Measurements from ENCODE around the gene GPSM1. TPM values are rescaled to one million over a fixed set of nuclear protein-coding genes. Genes with fewer than 3 reads are reported as not detected.

GPSM1 gene
- total and polyA plus RNA-seq, 4 donors: 6.9 to 53.7 (median 25.8) TPM

GRCh38 chr9:136335296-136336155 is 8.2 kb downstream of the GPSM1 start:
- WGBS, 2 donors: 86% methylated on average over 26 of the region's 26 CpGs
- ATAC-seq (ENCODE audit: low FRiP score) (no peak), DNase-seq (no peak)
- Histone ChIP-seq H3K36me3 (ENCODE audit: control insufficient read depth in 1 of 2, insufficient read depth in 2 of 2, low read length in 1 of 2) (no peaks in the 10 kb centered on the region), H3K27ac (ENCODE audit: low read depth in 1 of 2, low read length in 2 of 2) (no peak overlapping the region), H3K27me3 (ENCODE audit: control insufficient read depth in 1 of 2, insufficient read depth in 2 of 2, low read length in 1 of 2) (no peaks in the 10 kb centered on the region), H3K9me3 (ENCODE audit: control insufficient read depth, low read length) (no peaks in the 10 kb centered on the region), H3K4me1 (ENCODE audit: control insufficient read depth in 1 of 2, insufficient read depth in 2 of 2, low read length in 2 of 2) (no peaks in the 10 kb centered on the region), H3K4me3 (ENCODE audit: low read length in 2 of 2) (no peak overlapping the region)
- intact Hi-C loops (cut with DNase I): no loop called here

DNA sequence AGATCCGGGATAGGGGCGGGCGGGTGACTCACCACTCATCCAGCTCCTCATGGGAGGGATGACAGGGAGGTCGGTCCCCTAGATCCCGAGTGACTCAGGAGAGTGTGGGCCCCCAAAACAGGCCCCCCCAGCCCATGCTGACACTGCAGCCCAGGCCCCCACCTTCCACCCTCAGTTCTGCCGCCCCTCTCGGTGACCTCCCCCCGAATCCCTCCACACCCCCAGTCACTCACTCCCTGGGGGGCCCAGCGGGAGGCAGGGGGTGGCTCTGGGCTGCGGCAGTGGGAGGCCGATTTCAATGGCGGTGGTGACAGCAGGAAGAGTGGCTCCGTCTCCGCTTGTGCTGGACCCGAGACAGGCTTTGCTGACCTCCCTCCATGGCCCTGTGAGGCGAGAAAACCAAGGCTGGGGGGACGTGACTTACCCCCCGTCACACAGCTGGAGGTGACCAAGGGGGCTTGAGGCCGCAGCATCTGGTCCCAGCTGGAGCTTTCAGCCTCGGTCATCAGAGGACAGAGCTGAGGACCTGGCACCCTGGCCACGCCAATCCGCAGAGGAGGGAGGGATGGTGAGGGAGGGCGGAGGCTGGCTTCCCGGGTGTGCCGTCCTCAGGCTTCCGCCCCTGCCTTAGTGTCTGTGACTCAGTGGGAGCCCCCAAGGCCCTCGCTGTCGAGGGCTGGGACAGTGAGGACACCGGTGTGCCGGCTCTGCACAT is 9.0 kb downstream of the GPSM1 start:
- ATAC-seq (ENCODE audit: low FRiP score) (no peak), DNase-seq (no peak)
- H3K27ac ChIP-seq (ENCODE audit: low read depth in 1 of 2, low read length in 2 of 2): no peak overlapping the region
- no peaks in the 10 kb centered on the region for H3K4me1 ChIP-seq (ENCODE audit: control insufficient read depth in 1 of 2, insufficient read depth in 2 of 2, low read length in 2 of 2)
- no peaks in the 10 kb centered on the region for H3K27me3 ChIP-seq (ENCODE audit: control insufficient read depth in 1 of 2, insufficient read depth in 2 of 2, low read length in 1 of 2)
- intact Hi-C loops (cut with DNase I): no loop called here
- no peak overlapping the region for H3K4me3 ChIP-seq (ENCODE audit: low read length in 2 of 2)
- H3K9me3 ChIP-seq (ENCODE audit: control insufficient read depth, low read length): no peaks in the 10 kb centered on the region
- H3K36me3 ChIP-seq (ENCODE audit: control insufficient read depth in 1 of 2, insufficient read depth in 2 of 2, low read length in 1 of 2): no peaks in the 10 kb centered on the region
- WGBS, 2 donors: 80% methylated on average over 29 to 30 of the region's 30 CpGs

GRCh38 chr9:136336881-136337280 is 9.5 kb downstream of the GPSM1 start:
- 91 to 92% methylated on average over 23 of the region's 23 CpGs for WGBS, 2 donors
- no peak overlapping the region for H3K27ac ChIP-seq (ENCODE audit: low read depth in 1 of 2, low read length in 2 of 2)
- no peaks in the 10 kb centered on the region for H3K36me3 ChIP-seq (ENCODE audit: control insufficient read depth in 1 of 2, insufficient read depth in 2 of 2, low read length in 1 of 2)
- H3K9me3 ChIP-seq (ENCODE audit: control insufficient read depth, low read length): no peaks in the 10 kb centered on the region
- DNase-seq (no peak), ATAC-seq (ENCODE audit: low FRiP score) (no peak)
- no peaks in the 10 kb centered on the region for H3K27me3 ChIP-seq (ENCODE audit: control insufficient read depth in 1 of 2, insufficient read depth in 2 of 2, low read length in 1 of 2)
- no peaks in the 10 kb centered on the region for H3K4me1 ChIP-seq (ENCODE audit: control insufficient read depth in 1 of 2, insufficient read depth in 2 of 2, low read length in 2 of 2)
- intact Hi-C loops (cut with DNase I): no loop called here
- no peak overlapping the region for H3K4me3 ChIP-seq (ENCODE audit: low read length in 2 of 2)

DNA sequence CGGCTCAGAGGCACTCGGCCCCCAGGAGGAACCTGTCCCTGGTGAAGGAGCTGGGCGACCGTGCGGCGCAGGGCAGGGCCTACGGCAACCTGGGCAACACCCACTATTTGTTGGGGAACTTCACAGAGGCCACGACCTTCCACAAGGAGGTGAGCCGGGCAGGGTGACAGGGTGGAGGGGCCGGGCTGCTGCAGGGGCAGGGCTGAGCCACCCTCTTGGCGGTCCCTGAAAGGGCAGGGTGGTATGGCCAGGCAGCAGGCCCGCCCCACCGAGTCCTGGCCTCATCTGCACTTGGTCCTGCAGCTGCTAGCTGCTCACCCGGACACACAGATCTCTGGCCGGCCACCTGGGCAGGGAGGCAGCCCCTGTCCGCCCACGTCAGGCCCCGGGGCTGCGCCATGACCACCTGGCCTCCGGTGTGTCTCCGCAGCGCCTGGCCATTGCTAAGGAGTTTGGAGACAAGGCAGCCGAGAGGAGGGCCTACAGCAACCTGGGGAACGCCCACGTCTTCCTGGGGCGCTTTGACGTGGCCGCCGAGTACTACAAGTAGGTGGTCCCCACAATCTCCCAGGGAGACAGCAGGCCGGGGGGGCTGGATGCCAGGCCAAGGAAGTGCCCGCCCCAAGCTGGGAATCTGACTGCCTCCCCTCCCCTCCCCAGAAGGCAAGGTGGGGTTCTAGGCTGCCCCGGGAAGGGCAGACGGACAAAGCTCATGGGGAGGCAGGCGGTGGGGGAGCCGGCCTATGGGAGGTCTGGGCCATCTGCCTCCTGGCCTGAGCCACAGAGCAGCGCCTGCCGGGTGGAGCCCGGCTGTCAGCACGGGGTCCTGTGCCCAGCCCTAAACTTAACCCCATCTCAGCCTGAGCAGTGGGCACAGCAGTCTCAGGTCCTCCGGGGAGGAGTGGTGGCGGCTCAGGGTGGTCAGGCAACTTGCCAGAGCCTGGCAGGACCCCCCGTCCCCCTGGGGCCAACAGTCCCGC is 10.4 kb downstream of the GPSM1 start:
- Histone ChIP-seq H3K27me3 (ENCODE audit: control insufficient read depth in 1 of 2, insufficient read depth in 2 of 2, low read length in 1 of 2) (no peaks in the 10 kb centered on the region), H3K36me3 (ENCODE audit: control insufficient read depth in 1 of 2, insufficient read depth in 2 of 2, low read length in 1 of 2) (no peaks in the 10 kb centered on the region), H3K4me1 (ENCODE audit: control insufficient read depth in 1 of 2, insufficient read depth in 2 of 2, low read length in 2 of 2) (no peaks in the 10 kb centered on the region), H3K27ac (ENCODE audit: low read depth in 1 of 2, low read length in 2 of 2) (no peak overlapping the region), H3K9me3 (ENCODE audit: control insufficient read depth, low read length) (no peaks in the 10 kb centered on the region), H3K4me3 (ENCODE audit: low read length in 2 of 2) (no peak overlapping the region)
- DNase-seq (no peak), ATAC-seq (ENCODE audit: low FRiP score) (no peak)
- WGBS, 2 donors: 87 to 88% methylated on average over 35 to 43 of the region's 43 CpGs
- intact Hi-C loops (cut with DNase I): no loop called here

- Histone ChIP-seq H3K4me1 (ENCODE audit: control insufficient read depth in 1 of 2, insufficient read depth in 2 of 2, low read length in 2 of 2) (no peaks in the 10 kb centered on the region), H3K9me3 (ENCODE audit: control insufficient read depth, low read length) (no peaks in the 10 kb centered on the region), H3K27me3 (ENCODE audit: control insufficient read depth in 1 of 2, insufficient read depth in 2 of 2, low read length in 1 of 2) (no peaks in the 10 kb centered on the region), H3K36me3 (ENCODE audit: control insufficient read depth in 1 of 2, insufficient read depth in 2 of 2, low read length in 1 of 2) (no peaks in the 10 kb centered on the region), H3K4me3 (ENCODE audit: low read length in 2 of 2) (no peak overlapping the region), H3K27ac (ENCODE audit: low read depth in 1 of 2, low read length in 2 of 2) (no peak overlapping the region)
- intact Hi-C loops (cut with DNase I): no loop called here
- DNase-seq (no peak), ATAC-seq (ENCODE audit: low FRiP score) (no peak)
- WGBS, 2 donors: 92 to 93% methylated on average over 23 to 25 of the region's 25 CpGs
Observed at GRCh38 chr9:136338511-136338910, 11.2 kb downstream of the GPSM1 start.

DNA sequence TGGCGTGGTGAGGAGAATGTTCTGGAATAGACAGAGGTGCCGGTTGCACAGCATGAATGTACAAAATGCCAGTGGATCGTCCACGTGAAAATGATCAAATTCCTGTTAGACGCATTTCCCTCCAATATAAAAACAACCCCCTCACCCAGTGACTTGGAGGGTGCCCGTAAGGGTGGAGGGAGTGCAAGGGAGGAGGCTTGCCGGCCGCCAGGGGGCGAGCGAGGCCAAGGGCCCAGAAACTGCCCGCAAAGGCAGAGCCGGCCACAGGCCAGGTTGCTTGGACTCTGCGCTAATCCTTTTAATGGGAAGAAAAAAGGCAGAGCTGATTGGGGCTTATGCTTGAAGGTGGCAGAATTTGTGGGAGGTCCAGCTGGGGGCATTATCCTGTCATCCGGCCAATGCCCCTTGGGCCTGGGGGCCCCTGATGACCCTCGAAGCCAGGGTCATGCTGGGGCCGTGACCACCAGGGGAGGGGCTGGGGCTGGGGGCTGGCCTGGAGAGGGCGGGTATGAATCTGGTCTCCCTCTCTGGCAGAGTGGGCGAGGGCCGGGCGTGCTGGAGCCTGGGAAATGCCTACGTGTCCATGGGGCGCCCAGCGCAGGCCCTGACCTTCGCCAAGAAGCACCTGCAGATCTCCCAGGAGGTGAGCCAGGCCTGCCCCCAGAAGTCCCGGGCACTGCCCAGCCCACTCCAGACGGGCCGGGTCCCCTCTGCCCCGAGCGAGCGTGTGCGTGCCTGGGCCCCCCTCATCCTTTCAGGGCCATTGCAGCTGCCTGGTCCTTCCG is 12.0 kb downstream of the GPSM1 start:
- DNase-seq (peak in 1 of 2 donors; percentile 90), ATAC-seq (ENCODE audit: low FRiP score) (peak; percentile 62)
- Histone ChIP-seq H3K9me3 (ENCODE audit: control insufficient read depth, low read length) (no peaks in the 10 kb centered on the region), H3K36me3 (ENCODE audit: control insufficient read depth in 1 of 2, insufficient read depth in 2 of 2, low read length in 1 of 2) (no peaks in the 10 kb centered on the region), H3K27ac (ENCODE audit: low read depth in 1 of 2, low read length in 2 of 2) (no peak overlapping the region), H3K4me1 (ENCODE audit: control insufficient read depth in 1 of 2, insufficient read depth in 2 of 2, low read length in 2 of 2) (no peaks in the 10 kb centered on the region), H3K4me3 (ENCODE audit: low read length in 2 of 2) (no peak overlapping the region), H3K27me3 (ENCODE audit: control insufficient read depth in 1 of 2, insufficient read depth in 2 of 2, low read length in 1 of 2) (no peaks in the 10 kb centered on the region)
- 79 to 80% methylated on average over 32 of the region's 32 CpGs for WGBS, 2 donors
- intact Hi-C loops (cut with DNase I): no loop called here

GRCh38 chr9:136339958-136340310 is 12.6 kb downstream of the GPSM1 start:
- no peaks in the 10 kb centered on the region for H3K27me3 ChIP-seq (ENCODE audit: control insufficient read depth in 1 of 2, insufficient read depth in 2 of 2, low read length in 1 of 2)
- DNase-seq (no peak), ATAC-seq (ENCODE audit: low FRiP score) (no peak)
- no peak overlapping the region for H3K27ac ChIP-seq (ENCODE audit: low read depth in 1 of 2, low read length in 2 of 2)
- intact Hi-C loops (cut with DNase I): no loop called here
- H3K4me1 ChIP-seq (ENCODE audit: control insufficient read depth in 1 of 2, insufficient read depth in 2 of 2, low read length in 2 of 2): no peaks in the 10 kb centered on the region
- no peaks in the 10 kb centered on the region for H3K36me3 ChIP-seq (ENCODE audit: control insufficient read depth in 1 of 2, insufficient read depth in 2 of 2, low read length in 1 of 2)
- no peak overlapping the region for H3K4me3 ChIP-seq (ENCODE audit: low read length in 2 of 2)
- 91 to 92% methylated on average over 10 to 12 of the region's 12 CpGs for WGBS, 2 donors
- H3K9me3 ChIP-seq (ENCODE audit: control insufficient read depth, low read length): no peaks in the 10 kb centered on the region
